MM.1S (cell line): Measurements from ENCODE around the gene EHBP1.

Source experiments
- CTCF ChIP-seq: fragments of 300-600 bp; sonication (generic); IDR thresholded peaks from 2 replicates; pipeline ENCODE4 v1.5.1; 2016; ENCODE audit warnings: antibody characterized with exemption, low read length, mixed read lengths
- EZH2phosphoT487 ChIP-seq: fragments of 300-600 bp; sonication (generic); IDR thresholded peaks from 2 replicates; pipeline ENCODE4 v1.6.1; 2018; ENCODE audit warnings: antibody characterized with exemption, low read length

- TF ChIP-seq CTCF (no peak), EZH2phosphoT487 (no peak)
These were observed 118.9 kb downstream of the EHBP1 start for GRCh38 chr2:62824388-62824787.
